Spleen (tissue), 11 donors: Measurements from ENCODE around the gene KYNU. TPM values are rescaled to one million over a fixed set of nuclear protein-coding genes. Genes with fewer than 3 reads are reported as not detected.
"Not testable (repeated sequence)": the region's sequence is repeated elsewhere in the genome, so short reads cannot be mapped to it uniquely, and the experiment has no call there.

Experiments
- DNase-seq: peaks from one replicate; pipeline ENCODE4 v3.0.0-alpha.2; 2020
- H3K27ac ChIP-seq, 8 donors: fragments of 200-600 bp; sonication (generic) in 7 of 8; 1 replicate in 4 of 8; 2 replicates in 4 of 8; pipeline versions ENCODE4 v1.5.0 to v1.8.0; 2016 to 2021; ENCODE audit warnings: inconsistent platforms in 4 of 8, mild to moderate bottlenecking in 4 of 8, moderate library complexity in 1 of 8
- H3K27me3 ChIP-seq, 7 donors: fragments of 200-600 bp; sonication (generic) in 6 of 7; replicated peaks in 1 of 7; 1 replicate in 4 of 7; 2 replicates in 3 of 7; pipeline versions ENCODE4 v1.5.0 to v1.8.0; 2016 to 2021; ENCODE audit warnings: inconsistent platforms in 3 of 7, mild to moderate bottlenecking in 1 of 7
- H3K36me3 ChIP-seq, 6 donors: fragments of 200-600 bp; sonication (generic) in 5 of 6; 1 replicate in 4 of 6; 2 replicates in 2 of 6; pipeline versions ENCODE4 v1.5.0 to v1.8.0; 2016 to 2021; ENCODE audit warnings: inconsistent platforms in 2 of 6
- H3K4me1 ChIP-seq, 6 donors: fragments of 200-600 bp; sonication (generic) in 5 of 6; 1 replicate in 3 of 6; 2 replicates in 3 of 6; pipeline versions ENCODE4 v1.5.0 to v1.8.0; 2016 to 2021; ENCODE audit warnings: inconsistent platforms in 3 of 6
- H3K4me3 ChIP-seq, 8 donors: fragments of 200-600 bp; sonication (generic) in 7 of 8; 1 replicate in 4 of 8; 2 replicates in 4 of 8; pipeline versions ENCODE4 v1.5.0 to v1.8.0; 2016 to 2021; ENCODE audit warnings: inconsistent platforms in 4 of 8, mild to moderate bottlenecking in 4 of 8, moderate library complexity in 2 of 8
- H3K9me3 ChIP-seq, 8 donors: fragments of 200-600 bp; sonication (generic) in 7 of 8; 1 replicate in 4 of 8; 2 replicates in 4 of 8; pipeline versions ENCODE4 v1.5.0 to v1.8.0; 2016 to 2021; ENCODE audit warnings: inconsistent platforms in 4 of 8
- POLR2A ChIP-seq, 3 donors: fragments of 450-650 bp; IDR thresholded peaks; one replicate each; pipeline ENCODE4 v1.5.1; 2017; ENCODE audit warnings: antibody characterized with exemption in 3 of 3, mild to moderate bottlenecking in 1 of 3
- POLR2AphosphoS5 ChIP-seq, 3 donors: sonication (generic); formaldehyde crosslinking; IDR thresholded peaks; one replicate each; pipeline ENCODE4 v1.5.1; 2017; ENCODE audit warnings: antibody characterized with exemption in 3 of 3
- WGBS, 5 donors: extraction: QIAGEN DNeasy Blood & Tissue Kit in 3 of 5; methylation state at CpG; one replicate each; pipeline versions ENCODE4 v1.1.5 to v1.1.7; 2013 to 2018; 5-methylcytosine and 5-hydroxymethylcytosine counted together
- intact Hi-C: fragments of 100-400 bp; cut with DNase I; formaldehyde crosslinking; loops from one replicate; pipeline ENCODE4 v1.15.0; 2023; ENCODE audit warnings: low total_unique reads
- polyA plus RNA-seq, 3 donors: library from polyadenylated mRNA; stranded (reverse); fragments of 200-250 nt; gene quantifications; one replicate each; pipeline ENCODE4 v1.2.1, GENCODE V29; 2013
- total RNA-seq, 7 donors: library from RNA; depleted of rRNA in 3 of 7; stranded (reverse); fragments of >200 nt in 3 of 7; fragmentation: NEBNext Ultra II Directional in 4 of 7; extraction: Animal tissue kit (Norgen Biotek cat#: 25700) in 4 of 7; gene quantifications; one replicate each; pipeline versions ENCODE4 v1.1.0 to v1.2.1, GENCODE V29; 2016 to 2021
- TF ChIP-seq, protein P1 (sequence below), 11 experiments: fragments of 200-600 bp in 7 of 11; fragments of 450-650 bp in 4 of 11; sonication (generic) in 4 of 11; IDR thresholded peaks in 8 of 11; conservative IDR thresholded peaks in 3 of 11; 1 replicate in 7 of 11; 2 replicates in 4 of 11; pipeline versions ENCODE4 v1.4.0 to v1.8.0; 2016 to 2021; ENCODE audit warnings: antibody characterized with exemption in 11 of 11, inconsistent platforms in 4 of 11, mild to moderate bottlenecking in 1 of 11
- donor health status: healthy with polysubstance abuse.
- donor health status: DM: no; HTN: no; CAD: no; lungs with moderate emphysema.
- donor health status: DM: no; HTN: no; CAD: no.
- donor health status: Bipolar disorder and iron deficiency.
- donor health status: healthy.
- donor health status: DM: no; HTN: no; CAD: no.
- donor health status: DM: yes; HTN: yes; CAD: no.

Gene KYNU
- total and polyA plus RNA-seq, 10 donors, result 11.1 to 38.4 (median 20.8) TPM

DNA sequence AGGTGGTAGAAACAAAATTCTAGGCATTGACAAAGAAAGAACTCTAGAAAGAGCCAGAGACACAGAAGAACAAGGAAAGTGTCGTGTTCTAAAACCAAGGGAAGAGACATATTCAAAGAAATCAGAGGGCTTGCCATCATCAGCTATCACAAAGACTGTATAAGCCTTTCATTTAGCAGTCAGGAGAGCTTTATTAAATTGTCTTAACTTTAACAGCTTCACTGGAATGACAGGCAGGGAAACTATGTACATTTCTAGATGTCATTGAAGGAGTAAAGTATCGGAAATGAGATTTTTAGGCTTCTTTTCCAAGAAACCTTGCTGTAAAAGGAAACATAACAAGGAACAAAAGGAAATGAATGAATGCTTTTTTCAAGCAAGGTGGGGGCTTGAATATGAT is 15.8 kb downstream of the KYNU start:
- no peak overlapping the region for H3K27ac ChIP-seq
- H3K27me3 ChIP-seq, result no peaks in the 10 kb centered on the region
- intact Hi-C loops, result no loop called here
- H3K36me3 ChIP-seq, result peaks cover 0 to 23% (median 0%) of the 10 kb centered on the region in 6 donors
- H3K4me3 ChIP-seq, result no peak overlapping the region
- peaks cover 0 to 4% (median 0%) of the 10 kb centered on the region in 6 donors for H3K4me1 ChIP-seq
- TF ChIP-seq POLR2AphosphoS5 (IDR thresholded peaks at IDR 0.05), result no peak
- no peak for TF ChIP-seq POLR2A (IDR thresholded peaks at IDR 0.05)
- WGBS, 5 donors, result 83 to 89% (median 87%) methylated on average over 2 of the region's 2 CpGs
- DNase-seq, result no peak
- no peaks in the 10 kb centered on the region for H3K9me3 ChIP-seq

DNA sequence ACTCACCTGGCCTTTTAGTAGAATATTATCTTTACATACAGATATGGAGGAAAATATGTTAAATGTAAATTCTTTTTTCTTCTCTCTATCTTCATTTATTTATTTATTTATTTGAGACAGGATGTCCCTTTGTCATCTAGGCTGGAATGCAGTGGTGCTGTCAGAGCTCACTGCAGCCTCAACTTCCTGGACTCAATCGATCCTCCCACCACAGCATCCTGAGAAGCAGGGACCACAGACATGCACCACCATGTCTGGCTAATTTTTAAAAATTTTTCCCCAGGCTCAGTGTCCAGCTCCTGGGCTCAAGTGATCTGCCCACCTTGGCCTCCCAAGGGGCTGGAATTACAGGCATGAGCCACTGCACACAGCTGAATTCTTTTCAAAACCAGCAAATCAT is 20.3 kb downstream of the KYNU start:
- Histone ChIP-seq H3K27ac (no peak overlapping the region), H3K36me3 (peaks cover 0 to 13% (median 0%) of the 10 kb centered on the region in 6 donors), H3K9me3 (no peaks in the 10 kb centered on the region), H3K4me3 (no peak overlapping the region), H3K27me3 (no peaks in the 10 kb centered on the region), H3K4me1 (no peaks in the 10 kb centered on the region)
- no peak for TF ChIP-seq POLR2A (IDR thresholded peaks at IDR 0.05)
- TF ChIP-seq, protein P1, sequence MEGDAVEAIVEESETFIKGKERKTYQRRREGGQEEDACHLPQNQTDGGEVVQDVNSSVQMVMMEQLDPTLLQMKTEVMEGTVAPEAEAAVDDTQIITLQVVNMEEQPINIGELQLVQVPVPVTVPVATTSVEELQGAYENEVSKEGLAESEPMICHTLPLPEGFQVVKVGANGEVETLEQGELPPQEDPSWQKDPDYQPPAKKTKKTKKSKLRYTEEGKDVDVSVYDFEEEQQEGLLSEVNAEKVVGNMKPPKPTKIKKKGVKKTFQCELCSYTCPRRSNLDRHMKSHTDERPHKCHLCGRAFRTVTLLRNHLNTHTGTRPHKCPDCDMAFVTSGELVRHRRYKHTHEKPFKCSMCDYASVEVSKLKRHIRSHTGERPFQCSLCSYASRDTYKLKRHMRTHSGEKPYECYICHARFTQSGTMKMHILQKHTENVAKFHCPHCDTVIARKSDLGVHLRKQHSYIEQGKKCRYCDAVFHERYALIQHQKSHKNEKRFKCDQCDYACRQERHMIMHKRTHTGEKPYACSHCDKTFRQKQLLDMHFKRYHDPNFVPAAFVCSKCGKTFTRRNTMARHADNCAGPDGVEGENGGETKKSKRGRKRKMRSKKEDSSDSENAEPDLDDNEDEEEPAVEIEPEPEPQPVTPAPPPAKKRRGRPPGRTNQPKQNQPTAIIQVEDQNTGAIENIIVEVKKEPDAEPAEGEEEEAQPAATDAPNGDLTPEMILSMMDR (IDR thresholded peaks at IDR 0.05 in 8 of 11, conservative IDR thresholded peaks at IDR 0.05 in 3 of 11), result no peak
- no peak for TF ChIP-seq POLR2AphosphoS5 (IDR thresholded peaks at IDR 0.05)
- 15 to 34% (median 17%) methylated on average over 1 of the region's 1 CpG for WGBS, 5 donors
- intact Hi-C loops, result no loop called here
- no peak for DNase-seq

DNA sequence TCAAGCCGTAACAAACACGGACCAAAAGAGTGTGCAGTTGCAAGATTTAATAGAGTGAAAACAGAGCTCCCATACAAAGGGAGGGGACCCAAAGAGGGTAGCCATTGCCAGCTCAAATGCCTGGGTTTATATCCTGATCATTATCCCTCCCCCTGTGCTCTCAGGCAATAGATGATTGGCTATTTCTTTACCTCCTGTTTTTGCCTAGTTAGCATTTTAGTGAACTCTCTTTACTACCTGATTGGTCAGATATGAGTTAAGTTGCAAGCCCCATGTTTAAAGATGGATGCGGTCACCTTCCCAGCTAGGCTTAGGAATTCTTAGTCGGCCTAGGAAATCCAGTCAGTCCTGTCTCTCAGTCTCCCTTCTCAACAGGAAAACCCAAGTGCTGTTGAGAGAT is 22.9 kb downstream of the KYNU start:
- H3K9me3 ChIP-seq, H3K4me3 ChIP-seq, DNase-seq, H3K27me3 ChIP-seq, H3K27ac ChIP-seq, intact Hi-C loops, H3K4me1 ChIP-seq: not testable (repeated sequence)
- H3K36me3 ChIP-seq, result peaks cover 0 to 13% (median 0%) of the 10 kb centered on the region in 6 donors
- WGBS, 5 donors, result 86 to 98% (median 94%) methylated on average over 4 of the region's 4 CpGs

DNA sequence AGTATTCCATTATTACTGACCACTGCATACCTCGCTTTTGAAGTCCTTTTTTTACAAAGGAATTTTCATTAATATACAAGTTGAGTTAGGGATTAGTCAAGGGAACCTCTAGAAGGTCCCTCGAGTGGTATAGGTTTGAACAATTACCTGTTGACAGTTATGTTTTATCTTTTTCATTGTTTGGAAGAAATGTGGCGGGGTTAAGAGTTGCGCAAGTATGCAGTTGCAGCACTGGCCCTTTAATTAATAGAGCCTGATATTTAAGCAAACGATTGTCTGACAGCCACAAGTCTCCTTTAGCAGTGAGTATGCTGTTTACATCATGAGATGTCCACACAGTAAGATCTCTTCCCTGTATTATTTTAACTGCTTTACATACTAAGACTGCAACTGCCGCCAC is 24.3 kb downstream of the KYNU start:
- Histone ChIP-seq H3K27ac (no peak overlapping the region), H3K27me3 (no peaks in the 10 kb centered on the region), H3K36me3 (peaks cover 0 to 13% (median 0%) of the 10 kb centered on the region in 6 donors), H3K9me3 (peaks cover 0 to 3% (median 0%) of the 10 kb centered on the region in 8 donors), H3K4me1 (no peaks in the 10 kb centered on the region), H3K4me3 (no peak overlapping the region)
- TF ChIP-seq POLR2A (IDR thresholded peaks at IDR 0.05) (no peak), POLR2AphosphoS5 (IDR thresholded peaks at IDR 0.05) (no peak)
- TF ChIP-seq, protein P1 (IDR thresholded peaks at IDR 0.05 in 8 of 11, conservative IDR thresholded peaks at IDR 0.05 in 3 of 11), result no peak
- WGBS, 5 donors, result 84 to 91% (median 88%) methylated on average over 6 of the region's 6 CpGs
- intact Hi-C loops, result no loop called here
- DNase-seq, result no peak

DNA sequence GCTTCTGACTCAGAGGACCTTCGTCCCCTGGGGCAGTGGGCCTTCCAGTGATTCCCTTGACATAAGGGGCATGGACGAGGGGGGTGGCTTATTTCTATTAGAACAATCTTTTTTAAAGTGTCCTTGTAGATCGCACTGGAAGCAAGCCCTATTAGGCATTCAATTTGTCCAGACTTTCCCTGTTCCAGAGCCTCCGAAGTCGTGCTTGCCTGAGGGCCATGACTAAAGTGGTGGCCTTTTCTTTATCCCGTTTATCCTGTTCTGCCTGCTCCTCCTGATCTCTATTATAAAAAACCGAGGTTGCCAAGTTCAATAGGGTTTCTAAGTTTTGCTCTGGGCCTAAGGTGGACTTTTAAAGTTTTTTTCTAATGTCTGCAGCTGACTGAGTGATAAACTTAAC is 26.3 kb downstream of the KYNU start:
- H3K27ac ChIP-seq, DNase-seq, H3K4me1 ChIP-seq, H3K27me3 ChIP-seq, intact Hi-C loops, H3K36me3 ChIP-seq, H3K9me3 ChIP-seq, H3K4me3 ChIP-seq: not testable (repeated sequence)
- 81 to 92% (median 88%) methylated on average over 6 to 7 of the region's 7 CpGs for WGBS, 5 donors

DNA sequence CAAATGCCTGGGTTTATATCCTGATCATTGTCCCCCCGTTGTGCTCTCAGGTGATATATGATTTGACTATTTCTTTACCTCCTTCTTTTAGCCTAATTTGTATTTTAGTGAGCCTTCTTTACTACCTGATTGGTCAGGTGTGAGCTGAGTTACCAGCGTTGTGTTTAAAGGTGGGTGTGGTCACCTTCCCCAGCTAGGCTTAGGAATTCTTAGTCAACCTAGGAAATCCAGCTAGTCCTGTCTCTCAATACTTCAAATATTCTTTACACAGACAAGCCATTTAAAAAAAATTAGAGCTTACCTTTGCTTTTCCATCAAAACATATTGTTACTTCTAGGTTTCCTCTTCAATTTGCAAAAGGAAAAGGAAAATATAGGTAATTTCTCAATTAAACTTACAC is 30.2 kb downstream of the KYNU start:
- WGBS, 5 donors, result 86 to 98% (median 88%) methylated on average over 2 of the region's 2 CpGs
- intact Hi-C loops, result no loop called here

More for the DNA sequence above, 30.2 kb downstream of the KYNU start:
- no peak overlapping the region for H3K4me3 ChIP-seq
- no peak for DNase-seq
- TF ChIP-seq POLR2A (IDR thresholded peaks at IDR 0.05) (no peak), POLR2AphosphoS5 (IDR thresholded peaks at IDR 0.05) (no peak)
- TF ChIP-seq, protein P1 (IDR thresholded peaks at IDR 0.05 in 8 of 11, conservative IDR thresholded peaks at IDR 0.05 in 3 of 11), result no peak
- no peaks in the 10 kb centered on the region for H3K27me3 ChIP-seq
- no peak overlapping the region for H3K27ac ChIP-seq
- H3K9me3 ChIP-seq, result peaks cover 0 to 11% (median 0%) of the 10 kb centered on the region in 8 donors
- peaks cover 0 to 4% (median 0%) of the 10 kb centered on the region in 6 donors for H3K36me3 ChIP-seq
- no peaks in the 10 kb centered on the region for H3K4me1 ChIP-seq
